HEK293 (cell line): ENCODE data around the gene USP6NL.
A peak's percentile ranks its signal among the peaks of the same experiment; 100 is the strongest.

Source experiments
- CTCF ChIA-PET: fragments of 350-600 bp; formaldehyde crosslinking; extraction: SDS; loops from one replicate; lab custom pipeline; 2021; ENCODE audit warnings: antibody characterized with exemption; lab: Yijun Ruan, JAX
- POLR2A ChIA-PET: fragments of 300-600 bp; formaldehyde crosslinking; extraction: SDS; loops from one replicate; lab custom pipeline; 2020; ENCODE audit warnings: antibody characterized with exemption, inconsistent platforms; lab: Yijun Ruan, JAX
- H3K27ac ChIP-seq: fragments of 200-500 bp; sonication (Bioruptor generic); 2 replicates; pipeline ENCODE4 v1.5.1; 2014; ENCODE audit warnings: low read depth, low read length, control low read depth, inconsistent platforms; ENCODE audit errors: extremely low read depth
- H3K36me3 ChIP-seq, 2 experiments: fragments of 200-500 bp in 1 of 2; sonication (Bioruptor generic) in 1 of 2; 1 replicate in 1 of 2; 2 replicates in 1 of 2; pipeline ENCODE4 v1.5.1; 2014 to 2017; ENCODE audit warnings: inconsistent platforms in 2 of 2, low read length in 2 of 2; ENCODE audit not compliant: control insufficient read depth in 2 of 2, insufficient read depth in 1 of 2
- H3K4me1 ChIP-seq: fragments of 200-500 bp; sonication (Bioruptor generic); 2 replicates; pipeline ENCODE4 v1.5.1; 2014; ENCODE audit warnings: mild to moderate bottlenecking, low read length, inconsistent platforms; ENCODE audit not compliant: control insufficient read depth, insufficient read depth
- H3K4me3 ChIP-seq: 2 replicates; pipeline ENCODE4 v1.5.1; 2011; ENCODE audit warnings: low read depth, mild to moderate bottlenecking, control low read depth, low read length, moderate library complexity
- H3K9me3 ChIP-seq: fragments of 200-500 bp; sonication (Bioruptor generic); 2 replicates; pipeline ENCODE4 v1.5.1; 2014; ENCODE audit warnings: low read depth, low read length, inconsistent platforms; ENCODE audit not compliant: control insufficient read depth, insufficient read depth
- ATF2 ChIP-seq: fragments of 450-650 bp; formaldehyde crosslinking; IDR thresholded peaks from 2 replicates; pipeline ENCODE4 v1.5.1; 2016; ENCODE audit warnings: missing biosample characterization, missing genetic modification characterization, low read depth
- OSR2 ChIP-seq: fragments of 450-650 bp; formaldehyde crosslinking; IDR thresholded peaks from 2 replicates; pipeline ENCODE4 v1.5.1; 2016; ENCODE audit warnings: missing biosample characterization, missing genetic modification characterization
- PATZ1 ChIP-seq: fragments of 450-650 bp; formaldehyde crosslinking; IDR thresholded peaks from 2 replicates; pipeline ENCODE4 v1.5.1; 2016; ENCODE audit warnings: missing biosample characterization, missing genetic modification characterization
- PBX3 ChIP-seq: sonication (generic); formaldehyde crosslinking; IDR thresholded peaks from 2 replicates; pipeline ENCODE4 v1.8.1; 2022; ENCODE audit warnings: mild to moderate bottlenecking, moderate library complexity, missing genetic modification reagents
- TRIM28 ChIP-seq: IDR thresholded peaks from 2 replicates; pipeline ENCODE4 v1.6.1; 2011; ENCODE audit warnings: low read length, control low read depth, borderline replicate concordance
- TSHZ1 ChIP-seq: fragments of 450-650 bp; formaldehyde crosslinking; IDR thresholded peaks from 2 replicates; pipeline ENCODE4 v1.5.1; 2016; ENCODE audit warnings: missing biosample characterization, missing genetic modification characterization, borderline replicate concordance
- ZBTB10 ChIP-seq: fragments of 450-650 bp; formaldehyde crosslinking; IDR thresholded peaks from 2 replicates; pipeline ENCODE4 v1.5.1; 2016; ENCODE audit warnings: missing biosample characterization, missing genetic modification characterization
- ZFP69B ChIP-seq: fragments of 450-650 bp; formaldehyde crosslinking; IDR thresholded peaks from 2 replicates; pipeline ENCODE4 v1.5.1; 2016; ENCODE audit warnings: missing biosample characterization, missing genetic modification characterization
- ZNF138 ChIP-seq: fragments of 450-650 bp; formaldehyde crosslinking; IDR thresholded peaks from 2 replicates; pipeline ENCODE4 v1.5.1; 2016; ENCODE audit warnings: missing biosample characterization, missing genetic modification characterization, borderline replicate concordance
- ZNF148 ChIP-seq: fragments of 450-650 bp; formaldehyde crosslinking; IDR thresholded peaks from 2 replicates; pipeline ENCODE4 v1.5.0; 2017; ENCODE audit warnings: missing biosample characterization, missing genetic modification characterization, borderline replicate concordance
- ZNF426 ChIP-seq: fragments of 450-650 bp; formaldehyde crosslinking; IDR thresholded peaks from 2 replicates; pipeline ENCODE4 v1.5.1; 2017; ENCODE audit warnings: missing biosample characterization, missing genetic modification characterization, mild to moderate bottlenecking, inconsistent platforms, moderate library complexity
- ZNF449 ChIP-seq: fragments of 450-650 bp; formaldehyde crosslinking; IDR thresholded peaks from 2 replicates; pipeline ENCODE4 v1.5.1; 2017; ENCODE audit warnings: missing biosample characterization, mild to moderate bottlenecking, missing genetic modification characterization, moderate library complexity
- ZNF510 ChIP-seq: fragments of 450-650 bp; formaldehyde crosslinking; IDR thresholded peaks from 2 replicates; pipeline ENCODE4 v1.5.1; 2018; ENCODE audit warnings: mild to moderate bottlenecking, missing genetic modification characterization, missing biosample characterization; ENCODE audit not compliant: insufficient replicate concordance
- ZNF629 ChIP-seq: fragments of 450-650 bp; formaldehyde crosslinking; IDR thresholded peaks from 2 replicates; pipeline ENCODE4 v1.5.1; 2017; ENCODE audit warnings: missing biosample characterization, missing genetic modification characterization
- ZNF785 ChIP-seq: fragments of 450-650 bp; formaldehyde crosslinking; IDR thresholded peaks from 2 replicates; pipeline ENCODE4 v1.5.1; 2016; ENCODE audit warnings: missing biosample characterization, missing genetic modification characterization
- ZNF843 ChIP-seq: fragments of 450-650 bp; formaldehyde crosslinking; IDR thresholded peaks from 2 replicates; pipeline ENCODE4 v1.5.1; 2016; ENCODE audit warnings: missing biosample characterization, missing genetic modification characterization
- ZSCAN16 ChIP-seq: fragments of 450-650 bp; formaldehyde crosslinking; IDR thresholded peaks from 2 replicates; pipeline ENCODE4 v1.5.1; 2016; ENCODE audit warnings: missing biosample characterization, missing genetic modification characterization

Gene USP6NL

GRCh38 chr10:11612021-11613001, 861 bp upstream of the USP6NL start:
- H3K4me3 ChIP-seq: peak overlapping the region; percentile 88
- POLR2A ChIA-PET: interaction anchor here (0.7 to 0.8 kb wide), 2 partner anchors 10 to 46 kb away, joined by 3 to 5 read pairs; no protein-coding TSS in a partner anchor
- H3K36me3 ChIP-seq: no peaks in the 10 kb centered on the region
- no peaks in the 10 kb centered on the region for H3K9me3 ChIP-seq
- CTCF ChIA-PET: interaction anchor here (0.6 to 1.2 kb wide), 5 partner anchors 8 to 1458 kb away, joined by 3 read pairs; no protein-coding TSS in a partner anchor
- H3K4me1 ChIP-seq: peaks cover 8% of the 10 kb centered on the region; the same call in 1 of the 2 replicates
- peak overlapping the region; percentile 84; the same call in 1 of the 2 replicates for H3K27ac ChIP-seq
- TF ChIP-seq PBX3 (CRISPR knock-in tag) (no peak), ZNF629 (tag by site-specific recombination) (0 out of 2 replicates have a peak, but pooled peaks have one; percentile 32), TSHZ1 (tag by site-specific recombination) (no peak), ZNF148 (tag by site-specific recombination) (no peak), PATZ1 (tag by site-specific recombination) (no peak), TRIM28 (no peak), ZNF426 (tag by site-specific recombination) (no peak), ZNF449 (no peak), ZNF785 (tag by site-specific recombination) (no peak), OSR2 (tag by site-specific recombination) (peak; percentile 68), ZFP69B (tag by site-specific recombination) (no peak), ZNF138 (tag by site-specific recombination) (no peak), ZSCAN16 (tag by site-specific recombination) (0 out of 2 replicates have a peak, but pooled peaks have one; percentile 17), ZNF510 (no peak), ZNF843 (no peak), ATF2 (tag by site-specific recombination) (peak; percentile 4; the same call in 1 of the 2 replicates), ZBTB10 (no peak)
